ENCODE measurements around the gene RB1.
"Not testable (repeated sequence)": the region's sequence is repeated elsewhere in the genome, so short reads cannot be mapped to it uniquely, and the experiment has no call there.

The RB1 gene

DNA sequence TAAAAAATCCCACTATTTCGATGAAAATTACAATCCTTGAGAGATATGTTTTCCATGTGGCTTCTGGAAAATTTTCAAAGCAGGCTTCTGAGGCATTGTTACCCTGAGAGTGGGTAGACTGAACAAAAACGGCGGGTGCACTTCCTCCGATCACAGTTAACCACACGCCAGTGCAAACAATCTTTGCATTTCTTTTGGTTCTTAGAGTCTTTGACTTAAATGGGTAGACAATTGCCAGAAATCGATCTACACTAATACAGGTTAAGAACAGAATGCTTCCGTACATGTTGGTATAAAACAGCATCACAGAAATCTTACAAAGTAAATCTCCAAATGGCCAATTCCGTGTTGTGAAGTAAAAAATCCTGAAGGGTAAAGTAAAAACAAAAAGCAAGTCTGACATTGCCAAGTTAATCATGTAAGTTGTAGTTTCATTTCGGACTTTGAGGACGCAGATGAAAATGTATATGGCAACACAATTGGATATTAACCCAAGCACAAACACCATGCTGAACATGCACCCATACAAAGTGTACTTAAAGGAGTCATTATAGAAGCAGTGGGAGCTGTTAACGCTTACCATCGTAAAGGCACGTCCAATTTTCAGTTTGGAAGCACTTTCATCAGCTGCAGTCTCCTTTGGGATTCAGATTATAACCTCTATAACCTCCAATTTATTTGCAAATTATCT, 108.4 kb downstream of the RB1 start:
- DNase-seq = no peak

DNA sequence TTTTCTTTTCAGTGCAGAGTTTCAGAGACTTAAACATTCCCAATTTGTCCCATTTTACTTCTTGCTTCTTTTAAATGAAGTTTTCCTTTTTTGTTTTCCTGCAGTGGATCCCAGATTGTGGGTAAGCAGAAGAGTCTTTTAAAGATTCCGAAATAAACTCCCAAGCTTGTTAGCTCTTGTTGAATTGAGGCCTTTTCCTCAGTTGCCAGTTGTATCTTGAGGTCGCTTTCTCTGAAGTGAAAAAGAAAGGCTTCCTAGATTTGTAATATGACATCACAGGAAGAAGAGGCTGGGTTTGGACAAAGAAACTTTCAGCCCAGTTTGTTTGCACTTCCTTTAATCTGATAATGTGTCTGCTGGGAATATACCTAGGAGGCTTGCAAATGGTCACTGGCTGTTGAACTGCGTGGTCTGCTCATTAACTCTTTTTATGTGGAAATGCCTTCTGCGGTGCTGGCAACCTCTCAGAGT, 109.4 kb downstream of the RB1 start, which contains the start of gene LPAR6:
Gene LPAR6 (minus strand): TSS at position 233 of the 471 bp plus-strand sequence. CDS start 690 bp downstream, outside the sequence.
- DNase-seq = no peak

DNA sequence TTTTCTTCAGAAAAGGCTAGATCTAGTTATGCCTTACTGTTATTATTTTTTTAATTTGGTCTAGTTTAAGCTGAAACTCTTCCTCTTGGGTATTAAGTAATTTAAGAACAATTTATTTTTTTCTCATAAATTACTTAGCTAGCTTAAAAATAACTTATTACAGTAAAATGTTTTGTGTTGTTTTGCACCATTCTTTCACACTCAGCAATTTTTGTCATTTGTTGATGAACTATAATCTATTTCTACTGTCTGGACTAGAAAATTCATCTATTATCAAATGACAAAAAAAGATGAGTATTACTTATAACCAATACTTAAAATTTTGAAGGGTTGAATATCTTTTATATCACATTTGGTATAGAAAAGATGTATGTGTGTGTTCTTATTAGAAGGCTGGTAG, 111.0 kb downstream of the RB1 start:
- no peak for DNase-seq

DNA sequence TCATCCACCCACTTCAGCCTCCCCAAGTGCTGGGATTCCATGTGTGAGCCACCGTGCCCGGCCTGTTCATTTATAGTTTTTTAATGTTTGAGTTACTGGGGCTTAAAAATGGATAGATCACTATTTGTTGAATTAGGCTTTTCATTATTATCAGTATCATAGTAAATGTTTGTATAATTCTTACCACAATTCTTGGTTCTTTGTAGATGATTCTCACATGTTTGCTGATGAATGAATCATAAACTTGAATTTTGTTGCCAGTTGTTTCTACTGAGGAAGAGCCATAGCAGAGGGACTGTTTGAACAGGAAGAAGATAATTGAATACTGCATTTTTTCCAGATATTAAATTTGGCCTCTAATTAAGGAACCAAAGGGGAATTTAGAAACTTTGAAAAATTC, 112.0 kb downstream of the RB1 start:
- DNase-seq = no peak

DNA sequence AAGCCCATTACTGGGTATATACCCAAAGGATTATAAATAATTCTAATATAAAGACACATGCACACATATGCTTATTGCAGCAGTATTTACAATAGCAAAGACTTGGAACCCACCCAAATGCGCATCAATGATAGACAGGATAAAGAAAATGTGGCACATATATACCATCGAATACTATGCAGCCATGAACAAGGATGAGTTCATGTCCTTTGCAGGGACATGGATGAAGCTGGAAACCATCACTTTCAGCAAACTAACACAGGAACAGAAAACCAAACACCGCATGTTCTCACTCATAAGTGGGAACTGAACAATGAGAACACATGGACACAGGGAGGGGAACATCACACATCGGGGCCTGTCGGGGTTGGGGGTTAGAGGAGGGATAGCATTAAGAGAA, 118.5 kb downstream of the RB1 start:
- not testable (repeated sequence) for DNase-seq

DNA sequence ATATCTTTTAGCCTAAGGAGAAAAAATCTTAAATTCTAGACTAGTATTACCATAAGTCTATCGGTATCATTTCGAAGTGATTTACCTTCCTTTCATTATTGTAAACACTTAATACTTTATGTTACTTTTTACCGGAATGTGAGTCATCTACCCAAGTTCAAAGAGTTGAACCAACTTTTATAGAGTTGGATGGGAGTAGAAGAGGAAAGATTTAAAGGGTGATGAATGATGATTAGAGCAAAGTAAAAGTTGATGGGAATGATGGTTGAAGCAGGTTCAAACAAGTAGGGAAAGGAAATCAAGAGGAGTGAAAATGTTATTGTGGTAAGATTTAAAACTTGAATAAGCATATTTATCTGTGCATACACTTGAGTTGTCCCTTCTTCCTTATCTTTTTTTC, 120.7 kb downstream of the RB1 start:
- DNase-seq = no peak

DNA sequence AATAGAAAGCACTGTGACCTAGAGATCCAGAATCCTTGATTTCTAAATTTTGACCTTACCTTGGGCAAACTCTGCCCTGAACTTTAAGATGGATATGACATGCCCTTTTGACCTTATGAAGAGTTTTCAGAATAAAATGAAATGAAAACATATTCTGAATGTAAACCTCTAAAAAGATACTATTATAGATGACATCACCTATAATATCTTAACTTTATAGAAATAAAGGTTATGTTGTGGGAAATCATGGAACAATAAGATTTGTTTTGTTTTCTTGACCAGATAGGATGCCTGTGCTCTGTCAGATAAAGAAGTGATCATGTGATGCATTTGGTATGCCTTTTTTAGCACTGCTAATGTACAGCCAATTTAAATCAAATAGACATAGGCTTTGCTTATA, 122.5 kb downstream of the RB1 start:
- no peak for DNase-seq

DNA sequence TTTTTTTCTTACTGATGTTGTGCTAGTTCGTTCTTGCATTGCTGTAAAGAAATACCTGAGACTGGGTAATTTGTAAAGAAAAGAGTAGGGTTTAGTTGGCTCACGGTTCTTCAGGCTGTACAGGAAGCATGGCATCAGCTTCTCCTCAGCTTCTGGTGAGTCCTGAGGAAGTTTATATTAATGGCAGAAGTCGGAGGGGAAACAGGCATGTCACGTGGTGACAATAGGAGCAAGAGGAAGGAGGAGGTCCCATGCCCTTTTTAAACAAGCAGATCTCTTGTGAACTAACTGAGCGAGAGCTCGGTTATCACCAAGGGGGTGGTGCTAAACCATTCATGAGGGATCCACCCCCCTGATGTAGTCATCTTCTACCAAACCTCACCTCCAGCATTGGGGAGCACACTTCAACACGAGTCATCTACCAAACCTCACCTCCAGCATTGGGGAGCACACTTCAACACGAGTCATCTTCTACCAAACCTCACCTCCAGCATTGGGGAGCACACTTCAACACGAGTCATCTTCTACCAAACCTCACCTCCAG, 123.3 kb downstream of the RB1 start:
- not testable (repeated sequence) for DNase-seq

DNA sequence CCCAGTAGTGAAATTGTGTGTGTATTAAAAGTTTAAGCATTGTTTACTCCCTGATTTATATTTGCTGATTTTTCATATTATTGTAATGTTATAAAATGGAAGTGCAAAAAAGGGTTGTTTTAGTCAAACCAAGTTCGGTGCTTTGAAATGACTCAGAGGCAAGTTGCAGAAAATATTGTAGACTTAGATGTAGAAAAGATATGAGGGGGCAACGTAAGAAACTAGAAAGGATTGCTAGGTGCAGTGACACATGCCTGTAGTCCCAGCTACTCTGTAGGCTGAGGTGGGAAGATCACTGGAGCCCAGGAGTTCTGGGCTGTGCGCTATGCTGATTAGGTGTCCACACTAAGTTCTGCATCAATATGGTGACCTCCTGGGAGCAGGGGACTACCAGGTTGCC, 125.5 kb downstream of the RB1 start:
- no peak for DNase-seq

DNA sequence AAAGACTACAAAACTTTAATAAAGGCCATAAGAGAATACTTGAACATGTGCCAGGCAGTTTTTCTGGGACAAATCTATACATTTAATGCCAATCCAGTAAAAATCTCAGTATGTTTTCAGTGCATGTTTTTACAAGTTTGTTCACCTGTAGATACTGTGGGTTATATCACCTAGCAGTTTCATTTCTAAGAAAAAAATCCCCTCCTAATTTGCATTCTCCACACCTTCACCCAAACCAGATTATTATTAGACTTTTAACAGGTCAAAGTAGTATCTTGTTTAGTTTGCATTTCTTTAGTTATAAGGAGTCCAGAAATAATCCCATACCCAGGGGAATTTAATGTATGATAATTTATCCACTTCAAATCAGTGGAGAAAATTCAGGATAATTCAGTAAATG, 126.3 kb downstream of the RB1 start:
- no peak for DNase-seq

DNA sequence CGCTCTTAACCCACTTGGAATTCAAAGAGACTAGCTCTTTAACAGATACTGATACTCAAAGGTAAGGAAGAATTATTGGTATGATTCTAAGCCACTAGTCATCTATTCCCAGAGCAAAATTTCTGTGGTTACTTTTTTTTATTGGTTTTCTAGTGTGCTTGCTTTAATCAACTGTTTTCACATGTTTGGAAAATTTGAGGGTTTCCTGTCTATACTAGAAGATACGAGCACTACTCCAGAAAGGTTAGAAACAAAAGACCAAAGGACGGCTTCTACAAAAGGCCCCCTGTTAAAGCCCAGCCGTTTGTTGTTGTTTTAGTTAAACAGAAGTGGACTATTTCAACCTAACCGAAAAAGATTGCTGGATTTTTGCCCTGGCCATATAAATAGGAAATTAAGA, 127.9 kb downstream of the RB1 start:
- DNase-seq = no peak

DNA sequence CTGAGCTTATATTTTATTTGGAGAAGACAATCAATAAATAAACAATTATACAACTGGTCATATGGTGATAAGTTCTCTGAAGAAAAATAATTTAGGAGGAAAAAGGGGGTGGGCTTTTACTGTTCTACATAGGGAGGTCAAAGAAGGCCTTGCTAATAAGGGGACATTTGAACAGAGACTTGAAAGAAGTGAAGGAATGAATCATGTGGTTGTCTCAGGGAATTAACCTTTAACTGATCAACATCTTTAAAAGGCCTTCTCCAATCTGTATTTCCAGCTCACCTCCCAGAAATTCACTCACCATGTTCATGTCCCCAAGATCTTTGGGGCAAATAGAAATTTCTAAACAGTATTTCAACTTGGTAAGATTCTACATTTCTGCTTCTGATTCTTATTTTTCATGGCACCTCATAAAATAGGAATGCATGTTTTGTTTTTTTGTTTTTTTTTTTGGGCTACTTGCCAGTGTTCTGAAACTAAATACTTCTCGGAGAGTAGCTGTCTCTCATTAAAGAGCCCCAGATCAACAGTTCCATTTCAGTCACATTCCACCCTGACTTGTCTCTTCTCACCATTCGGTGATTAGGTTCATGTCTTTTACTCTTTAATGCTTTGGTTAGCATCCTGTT, 128.6 kb downstream of the RB1 start:
- DNase-seq = no peak

DNA sequence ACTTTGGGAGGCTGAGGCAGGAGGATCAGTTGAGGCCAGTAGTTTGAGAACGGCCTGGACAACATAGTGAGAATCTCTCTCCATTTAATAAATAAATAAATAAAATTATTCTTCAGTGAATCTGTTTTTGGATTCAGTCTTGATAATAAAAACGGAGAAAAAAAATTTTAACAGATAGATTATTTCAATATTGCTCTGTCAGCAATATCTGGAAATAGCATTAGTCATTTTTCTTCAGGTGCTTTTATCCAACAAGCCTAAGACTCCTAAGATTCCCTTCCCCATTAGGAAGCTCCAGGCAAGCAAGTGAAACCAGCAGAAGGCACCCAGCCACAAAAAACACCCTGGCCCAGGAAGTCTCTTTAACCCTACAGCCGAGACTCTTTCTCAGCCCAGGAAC, 130.6 kb downstream of the RB1 start:
- DNase-seq = no peak

DNA sequence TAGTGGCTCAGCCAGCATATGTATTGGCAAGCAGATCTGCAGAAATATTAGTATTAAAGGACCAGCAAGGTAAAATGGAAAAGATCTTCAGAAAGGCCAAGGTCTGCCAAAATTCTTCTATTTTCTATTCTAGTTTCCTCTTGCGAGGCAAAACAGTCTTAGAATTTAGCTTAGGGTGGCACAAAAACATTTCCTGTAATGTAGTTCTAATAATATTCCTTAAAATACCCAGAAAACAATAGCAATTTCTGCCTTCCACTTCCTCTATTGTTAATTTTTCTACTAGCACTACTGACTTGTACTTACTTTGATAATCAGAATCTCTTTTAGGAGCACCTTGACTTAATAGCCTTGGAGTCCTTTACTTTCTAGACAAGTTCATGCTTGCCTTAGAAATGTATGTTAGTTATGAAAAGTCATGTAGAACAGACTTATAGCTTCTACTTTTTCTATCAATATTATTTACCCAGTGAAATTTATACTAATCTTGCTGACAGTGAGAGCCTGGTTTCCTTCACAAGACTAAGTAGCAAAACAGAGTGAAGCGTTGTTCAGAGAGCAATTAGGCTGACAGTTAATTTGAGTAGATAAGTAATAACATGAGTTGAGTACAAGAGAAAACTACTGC, 133.2 kb downstream of the RB1 start:
- no peak for DNase-seq

DNA sequence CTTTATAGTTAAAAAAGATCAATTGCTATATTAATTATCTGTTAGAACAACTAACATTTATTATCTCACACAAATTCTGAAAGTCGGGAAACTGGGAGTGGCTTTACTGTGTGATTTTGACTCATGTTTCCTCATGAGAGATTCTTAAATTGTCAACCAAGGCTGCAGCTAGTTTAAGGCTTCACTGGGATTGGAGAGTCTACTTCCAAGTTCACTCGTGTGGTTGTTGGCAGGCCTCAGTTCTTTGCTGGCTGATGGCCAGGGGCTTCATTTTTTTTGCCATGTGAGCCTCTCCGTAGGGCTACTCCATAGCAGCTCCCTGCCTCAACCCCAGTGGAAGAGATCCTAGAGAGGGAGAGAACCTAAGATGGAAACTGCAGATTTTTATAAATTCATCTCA, 133.8 kb downstream of the RB1 start:
- no peak for DNase-seq

DNA sequence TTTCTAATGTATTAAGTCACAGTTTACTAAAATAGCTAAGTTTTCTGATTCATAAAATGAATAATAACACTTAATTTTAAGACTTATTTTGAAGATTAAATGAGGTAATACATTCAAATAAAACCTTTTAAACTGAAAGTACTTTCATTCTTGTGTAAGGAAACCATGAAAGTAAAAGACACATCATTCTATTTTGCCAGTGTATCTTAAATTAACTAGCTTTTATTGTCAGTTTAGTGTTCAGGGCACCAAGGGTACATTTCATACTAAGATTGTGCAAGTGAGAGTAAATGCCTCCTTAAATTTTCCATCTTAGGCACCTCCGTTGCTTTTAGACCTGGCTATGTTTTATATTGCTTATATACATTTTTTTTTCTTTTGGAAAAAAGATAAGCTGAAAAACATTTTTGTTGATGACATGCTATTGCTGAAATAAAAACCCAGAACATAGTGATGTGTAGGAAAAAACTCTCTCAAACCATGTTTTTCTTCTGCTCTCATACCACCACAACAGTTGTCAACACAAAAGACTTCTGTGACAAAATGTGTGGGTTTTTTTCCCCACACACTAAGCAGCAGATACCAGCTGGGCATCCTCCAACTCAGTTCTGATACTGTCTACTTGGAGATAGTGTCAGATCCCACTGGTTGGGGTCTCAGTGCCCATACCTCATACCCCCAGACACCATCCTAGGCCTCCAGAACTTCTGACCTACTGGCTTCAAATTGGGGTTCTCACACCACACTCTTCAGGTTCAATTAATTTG, 140.1 kb downstream of the RB1 start:
- no peak for DNase-seq

DNA sequence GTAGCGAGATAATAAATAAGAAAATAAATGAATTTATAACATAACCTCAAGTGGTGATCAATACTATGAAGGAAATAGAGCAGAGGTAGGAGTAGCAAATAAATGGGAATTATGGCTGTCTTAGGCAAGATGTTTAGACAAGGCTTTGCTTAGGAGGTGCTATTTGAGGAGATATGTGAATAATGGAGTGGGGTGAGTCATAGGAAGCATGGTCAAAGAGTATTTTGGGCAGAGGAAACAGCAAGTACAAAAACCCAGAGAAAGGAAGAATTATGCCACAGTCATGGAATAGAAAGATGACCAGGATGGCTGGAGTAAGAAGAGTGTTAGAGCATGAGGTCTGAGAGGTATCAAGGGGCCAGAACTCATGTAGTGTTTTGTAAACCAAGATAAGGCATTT, 142.9 kb downstream of the RB1 start:
- no peak for DNase-seq

DNA sequence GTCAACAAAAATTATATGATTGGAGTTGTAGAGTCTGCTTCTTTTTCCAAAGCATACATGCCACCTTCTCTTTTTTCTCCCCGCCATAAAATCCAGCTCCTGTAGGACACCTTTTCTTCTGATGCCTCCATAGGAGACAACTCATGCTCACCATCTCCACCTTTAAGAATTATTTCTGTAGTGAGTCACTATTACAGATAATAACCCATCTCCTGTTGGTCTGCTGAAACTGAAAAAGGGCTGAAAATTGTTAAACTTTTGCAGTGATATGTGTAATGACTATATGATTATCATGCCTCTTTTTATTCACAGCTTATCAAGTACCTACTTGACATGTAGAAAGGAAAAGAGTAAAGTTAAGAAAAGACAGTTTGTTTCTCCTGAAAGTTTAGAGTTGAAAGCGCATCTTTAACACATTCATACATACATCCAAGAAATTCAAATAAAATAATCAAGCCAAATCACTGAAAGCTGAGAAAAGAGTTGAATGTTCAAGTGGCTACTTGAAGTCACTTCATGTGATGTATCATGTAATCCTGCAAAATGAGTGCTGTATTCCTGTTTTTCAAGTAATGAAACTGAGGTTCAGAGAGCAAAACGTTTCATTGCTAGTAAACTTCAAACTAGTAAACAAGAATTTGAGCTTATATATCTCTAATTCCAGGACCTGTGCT, 144.9 kb downstream of the RB1 start:
- DNase-seq = no peak

DNA sequence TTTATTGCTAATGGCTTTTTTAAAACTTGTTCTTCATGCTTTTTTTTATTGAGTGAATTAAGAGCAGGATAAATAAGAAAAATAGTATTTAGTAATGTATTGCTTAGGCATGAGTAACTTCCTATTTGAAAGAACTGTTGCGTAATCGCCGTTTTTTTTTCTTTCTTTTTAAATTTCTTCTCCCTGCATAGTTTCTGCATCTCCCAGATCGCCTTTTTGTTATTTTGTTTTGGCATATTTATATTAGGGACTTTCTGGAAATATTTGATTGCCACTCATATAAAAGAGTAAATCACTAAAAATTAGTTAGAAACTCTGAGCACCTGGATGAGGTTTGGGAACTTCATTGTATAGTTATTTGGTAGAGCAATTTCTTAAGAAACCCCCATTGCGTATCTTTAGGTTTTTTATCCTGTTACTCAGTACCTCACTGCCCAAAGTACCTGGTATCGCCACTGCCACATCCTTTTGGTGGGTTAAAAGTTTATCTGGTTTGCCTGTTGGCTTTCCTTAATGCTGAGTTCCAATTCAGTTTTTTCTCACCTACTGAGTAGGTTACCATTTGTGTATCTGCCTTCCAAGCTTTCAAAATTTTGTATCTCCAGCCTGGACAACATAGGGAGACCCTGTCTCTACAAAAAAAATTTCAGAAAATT, 145.5 kb downstream of the RB1 start:
- no peak for DNase-seq

DNA sequence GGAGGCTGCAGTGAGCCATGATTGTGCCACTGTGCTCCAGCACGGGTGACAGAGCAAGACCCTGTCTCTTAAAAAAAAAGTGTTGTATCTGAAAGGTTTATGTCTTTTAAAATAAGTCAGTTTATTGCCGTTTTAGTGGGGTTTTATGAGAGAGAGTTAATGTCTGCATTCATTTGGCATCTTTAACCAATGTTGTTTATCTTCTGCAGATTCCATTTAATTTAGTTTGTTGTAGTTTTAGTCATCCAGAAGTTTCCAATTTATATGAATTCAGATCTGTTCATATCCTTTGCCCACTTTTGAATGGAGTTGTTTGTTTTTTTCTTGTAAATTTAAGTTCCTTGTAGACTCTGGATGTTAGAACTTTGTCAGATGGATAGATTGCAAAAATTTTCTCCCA, 146.1 kb downstream of the RB1 start:
- no peak for DNase-seq

DNA sequence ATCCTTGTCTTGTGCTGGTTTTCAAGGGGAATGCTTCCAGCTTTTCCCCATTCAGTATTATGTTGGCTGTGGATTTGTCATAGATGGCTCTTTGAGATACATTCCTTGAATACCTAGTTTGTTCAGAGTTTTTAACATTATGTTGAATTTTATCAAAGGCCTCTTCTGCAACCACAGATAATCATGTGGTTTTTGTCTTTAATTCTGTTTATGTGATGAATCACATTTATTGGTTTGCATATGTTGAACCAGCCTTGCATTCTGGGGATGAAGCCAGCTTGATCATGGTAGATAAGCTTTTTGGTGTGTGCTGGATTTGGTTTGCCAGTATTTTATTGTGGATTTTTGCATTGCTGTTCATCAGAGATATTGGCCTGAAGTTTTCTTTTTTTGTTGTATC, 147.6 kb downstream of the RB1 start:
- not testable (repeated sequence) for DNase-seq

DNA sequence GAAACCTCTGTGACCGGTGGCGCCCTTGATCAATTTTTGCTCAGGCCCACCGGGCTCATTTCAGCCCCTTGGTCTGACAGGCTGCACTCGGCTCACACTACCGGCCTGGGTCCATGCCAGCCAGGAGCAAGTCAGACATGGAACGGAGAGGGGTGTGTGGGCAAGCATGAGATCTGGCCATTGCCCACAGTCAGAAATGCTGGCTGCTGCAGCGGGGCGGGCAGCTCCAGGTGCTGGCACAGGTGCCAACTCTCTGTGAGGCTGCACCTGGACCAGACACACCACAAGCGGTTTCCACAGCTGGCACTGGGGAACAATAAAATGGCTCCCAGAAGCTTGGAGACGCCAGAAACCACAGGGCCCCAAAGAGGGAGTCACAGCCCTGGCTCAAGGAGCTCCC, 153.0 kb downstream of the RB1 start:
- DNase-seq = no peak
